Vagina (tissue), 2 donors: Measurements from ENCODE around the gene KIRREL3. TPM values are rescaled to one million over a fixed set of nuclear protein-coding genes. Genes with fewer than 3 reads are reported as not detected.

ENCODE experiments used
- DNase-seq, 2 donors: peaks; one replicate each; pipeline ENCODE4 v3.0.0-alpha.2; 2017; ENCODE audit errors: extremely low spot score in 2 of 2
- H3K27ac ChIP-seq: fragments of 200-600 bp; sonication (generic); one replicate; pipeline ENCODE4 v1.5.1; 2019
- H3K27me3 ChIP-seq: fragments of 200-600 bp; sonication (generic); one replicate; pipeline ENCODE4 v1.5.1; 2019
- H3K36me3 ChIP-seq, 2 donors: fragments of 200-600 bp; sonication (generic); one replicate each; pipeline ENCODE4 v1.5.1; 2017 to 2019
- H3K4me1 ChIP-seq: fragments of 200-600 bp; sonication (generic); one replicate; pipeline ENCODE4 v1.5.1; 2019
- H3K4me3 ChIP-seq, 2 donors: fragments of 200-600 bp; sonication (generic); 1 replicate in 1 of 2; 2 replicates in 1 of 2; pipeline ENCODE4 v1.5.1; 2016 to 2019
- H3K9me3 ChIP-seq: fragments of 200-600 bp; sonication (generic); one replicate; pipeline ENCODE4 v1.5.1; 2019
- POLR2A ChIP-seq, 2 donors: fragments of 450-650 bp; IDR thresholded peaks; one replicate each; pipeline ENCODE4 v1.6.1; 2017; ENCODE audit warnings: antibody characterized with exemption in 2 of 2, mild to moderate bottlenecking in 2 of 2, moderate library complexity in 2 of 2
- POLR2AphosphoS5 ChIP-seq, 2 donors: sonication (generic); formaldehyde crosslinking; IDR thresholded peaks; one replicate each; pipeline ENCODE4 v1.9.0; 2017; ENCODE audit warnings: antibody characterized with exemption in 2 of 2, mild to moderate bottlenecking in 2 of 2, low read depth in 1 of 2; ENCODE audit not compliant: insufficient read depth in 1 of 2
- intact Hi-C: fragments of 100-400 bp; cut with DNase I; formaldehyde crosslinking; loops from one replicate; pipeline ENCODE4 v1.15.1; 2023
- total RNA-seq: library from RNA; depleted of rRNA; stranded (reverse); fragments of >200 nt; gene quantifications from one replicate; pipeline ENCODE4 v1.2.3, GENCODE V29; 2016
- TF ChIP-seq, protein P1 (sequence below), 3 experiments: fragments of 450-650 bp in 2 of 3; fragments of 200-600 bp in 1 of 3; sonication (generic) in 1 of 3; IDR thresholded peaks; one replicate each; pipeline ENCODE4 v1.5.1; 2017 to 2019; ENCODE audit warnings: antibody characterized with exemption in 3 of 3, mild to moderate bottlenecking in 2 of 3, moderate library complexity in 2 of 3

Gene KIRREL3
- total RNA-seq, 1 donor from 2014 or later, result not detected

DNA sequence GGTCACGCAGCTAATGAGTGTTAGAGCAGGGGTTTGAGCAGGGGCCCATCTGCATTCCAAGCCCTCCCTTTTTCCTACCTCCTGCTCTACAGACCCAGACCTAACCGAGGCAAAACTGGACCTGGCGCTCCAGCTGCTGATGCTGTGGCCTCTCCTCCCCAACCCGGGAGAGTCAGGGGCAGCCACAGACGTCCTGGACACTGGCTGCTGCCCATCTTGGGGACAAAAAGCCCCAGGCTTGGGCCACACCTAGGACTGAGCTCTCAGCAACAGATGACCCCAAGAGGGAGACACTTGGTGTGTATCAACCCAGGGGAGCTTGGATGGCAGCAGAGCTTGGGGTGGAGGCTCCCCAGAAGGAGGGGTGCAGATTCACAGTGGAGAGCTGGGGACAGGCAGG lies 472.5 kb downstream of the KIRREL3 start:
- no peak overlapping the region for H3K27ac ChIP-seq
- no peak overlapping the region for H3K4me3 ChIP-seq
- no peaks in the 10 kb centered on the region for H3K9me3 ChIP-seq
- no peaks in the 10 kb centered on the region for H3K36me3 ChIP-seq
- intact Hi-C loops, result no loop called here
- TF ChIP-seq POLR2AphosphoS5 (IDR thresholded peaks at IDR 0.05; ENCODE audit: insufficient read depth in 1 of 2, low read depth in 1 of 2) (no peak), POLR2A (IDR thresholded peaks at IDR 0.05) (no peak)
- TF ChIP-seq, protein P1, sequence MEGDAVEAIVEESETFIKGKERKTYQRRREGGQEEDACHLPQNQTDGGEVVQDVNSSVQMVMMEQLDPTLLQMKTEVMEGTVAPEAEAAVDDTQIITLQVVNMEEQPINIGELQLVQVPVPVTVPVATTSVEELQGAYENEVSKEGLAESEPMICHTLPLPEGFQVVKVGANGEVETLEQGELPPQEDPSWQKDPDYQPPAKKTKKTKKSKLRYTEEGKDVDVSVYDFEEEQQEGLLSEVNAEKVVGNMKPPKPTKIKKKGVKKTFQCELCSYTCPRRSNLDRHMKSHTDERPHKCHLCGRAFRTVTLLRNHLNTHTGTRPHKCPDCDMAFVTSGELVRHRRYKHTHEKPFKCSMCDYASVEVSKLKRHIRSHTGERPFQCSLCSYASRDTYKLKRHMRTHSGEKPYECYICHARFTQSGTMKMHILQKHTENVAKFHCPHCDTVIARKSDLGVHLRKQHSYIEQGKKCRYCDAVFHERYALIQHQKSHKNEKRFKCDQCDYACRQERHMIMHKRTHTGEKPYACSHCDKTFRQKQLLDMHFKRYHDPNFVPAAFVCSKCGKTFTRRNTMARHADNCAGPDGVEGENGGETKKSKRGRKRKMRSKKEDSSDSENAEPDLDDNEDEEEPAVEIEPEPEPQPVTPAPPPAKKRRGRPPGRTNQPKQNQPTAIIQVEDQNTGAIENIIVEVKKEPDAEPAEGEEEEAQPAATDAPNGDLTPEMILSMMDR (IDR thresholded peaks at IDR 0.05), result no peak
- DNase-seq, result no peak
- H3K4me1 ChIP-seq, result no peaks in the 10 kb centered on the region
- no peaks in the 10 kb centered on the region for H3K27me3 ChIP-seq

DNA sequence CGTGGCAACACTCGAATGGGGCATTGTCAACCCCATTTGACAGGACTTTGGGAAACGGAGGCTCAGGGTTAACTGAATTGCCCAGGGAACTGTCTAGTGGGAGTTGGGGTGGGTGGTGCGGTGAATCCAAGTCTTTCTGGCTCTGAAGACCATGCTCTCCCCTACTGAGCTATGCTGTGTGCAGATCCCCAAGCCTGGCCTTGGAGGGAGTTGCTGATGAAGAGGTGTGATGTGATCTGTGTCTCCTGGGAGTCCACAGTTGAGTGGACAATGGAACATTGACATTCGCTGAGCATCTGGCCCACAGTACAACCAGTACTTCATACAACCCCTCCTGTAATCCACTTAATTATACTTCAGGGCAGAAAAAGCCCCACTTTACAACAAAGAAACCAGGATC lies 472.9 kb downstream of the KIRREL3 start:
- Histone ChIP-seq H3K27me3 (no peaks in the 10 kb centered on the region), H3K27ac (no peak overlapping the region), H3K36me3 (no peaks in the 10 kb centered on the region), H3K4me1 (no peaks in the 10 kb centered on the region), H3K9me3 (no peaks in the 10 kb centered on the region), H3K4me3 (no peak overlapping the region)
- no peak for DNase-seq
- intact Hi-C loops, result no loop called here
- TF ChIP-seq POLR2A (IDR thresholded peaks at IDR 0.05) (no peak), POLR2AphosphoS5 (IDR thresholded peaks at IDR 0.05; ENCODE audit: insufficient read depth in 1 of 2, low read depth in 1 of 2) (no peak)
- TF ChIP-seq, protein P1 (IDR thresholded peaks at IDR 0.05), result no peak

DNA sequence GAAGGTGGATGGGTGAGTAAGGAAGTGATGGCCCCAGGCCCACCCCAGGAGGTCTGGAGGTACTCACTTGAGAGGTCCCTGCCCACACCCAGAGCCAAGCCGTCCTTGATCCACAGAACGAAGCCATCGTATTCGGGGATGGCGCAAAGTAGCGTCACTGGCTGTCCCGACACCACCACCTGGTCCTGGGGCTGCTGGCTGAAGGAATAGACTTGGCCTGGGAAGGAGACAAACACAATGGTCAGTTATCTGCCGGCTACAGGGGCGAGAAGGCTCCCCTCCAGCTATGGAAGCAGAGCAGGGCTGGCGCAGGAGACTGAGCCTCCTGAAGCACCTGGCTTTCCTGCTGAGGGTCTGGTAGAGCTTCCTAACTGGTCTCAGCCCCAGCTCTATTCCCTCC lies 474.1 kb downstream of the KIRREL3 start:
- no peaks in the 10 kb centered on the region for H3K4me1 ChIP-seq
- DNase-seq, result no peak
- TF ChIP-seq POLR2AphosphoS5 (IDR thresholded peaks at IDR 0.05; ENCODE audit: insufficient read depth in 1 of 2, low read depth in 1 of 2), result no peak
- TF ChIP-seq, protein P1 (IDR thresholded peaks at IDR 0.05), result no peak
- TF ChIP-seq POLR2A (IDR thresholded peaks at IDR 0.05), result no peak
- H3K36me3 ChIP-seq, result no peaks in the 10 kb centered on the region
- no peak overlapping the region for H3K4me3 ChIP-seq
- H3K27me3 ChIP-seq, result no peaks in the 10 kb centered on the region
- intact Hi-C loops, result no loop called here
- no peak overlapping the region for H3K27ac ChIP-seq
- no peaks in the 10 kb centered on the region for H3K9me3 ChIP-seq

DNA sequence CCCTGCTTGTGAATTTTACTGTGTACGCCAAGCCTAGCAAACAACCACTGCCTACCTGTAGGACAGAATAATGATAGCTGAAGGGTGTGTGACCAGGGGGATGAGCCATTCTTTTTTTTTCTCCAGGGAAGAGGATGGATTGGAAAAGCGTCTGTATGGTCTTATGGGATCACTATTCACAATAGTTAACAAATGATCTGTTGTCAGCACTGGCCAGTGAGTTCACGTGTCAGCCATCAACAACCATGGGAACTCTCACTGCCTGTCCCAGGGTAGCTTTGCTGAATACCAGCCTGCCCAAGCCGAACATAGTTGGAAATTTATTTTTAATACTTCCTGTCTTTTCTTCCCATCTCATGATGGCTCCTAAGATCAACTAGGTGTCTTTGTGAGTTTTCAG lies 474.9 kb downstream of the KIRREL3 start:
- Histone ChIP-seq H3K27me3 (no peaks in the 10 kb centered on the region), H3K4me3 (no peak overlapping the region), H3K36me3 (no peaks in the 10 kb centered on the region), H3K9me3 (no peaks in the 10 kb centered on the region), H3K27ac (no peak overlapping the region), H3K4me1 (no peaks in the 10 kb centered on the region)
- intact Hi-C loops, result no loop called here
- TF ChIP-seq POLR2AphosphoS5 (IDR thresholded peaks at IDR 0.05; ENCODE audit: insufficient read depth in 1 of 2, low read depth in 1 of 2), result no peak
- TF ChIP-seq, protein P1 (IDR thresholded peaks at IDR 0.05), result no peak
- TF ChIP-seq POLR2A (IDR thresholded peaks at IDR 0.05), result no peak
- no peak for DNase-seq

DNA sequence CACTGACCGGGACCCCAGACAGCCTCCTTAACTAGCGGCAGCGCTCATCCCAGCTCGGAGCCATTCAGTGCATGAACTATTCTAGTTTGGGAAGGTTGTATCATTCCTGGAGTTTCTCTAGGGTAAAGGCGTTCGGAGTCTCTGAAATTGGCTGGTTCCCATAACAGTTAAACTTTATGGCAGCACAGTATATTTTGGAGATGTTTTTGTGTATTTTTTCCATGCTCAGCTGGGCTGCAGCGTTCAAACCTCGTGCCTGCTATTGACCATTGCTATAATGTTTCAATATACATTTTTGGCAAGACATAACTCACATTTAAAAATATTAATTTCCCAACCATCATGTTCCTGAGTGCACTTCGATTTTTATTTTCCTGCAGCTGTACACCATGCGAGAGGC lies 475.4 kb downstream of the KIRREL3 start:
- intact Hi-C loops, result no loop called here
- Histone ChIP-seq H3K27ac (no peak overlapping the region), H3K4me3 (no peak overlapping the region), H3K9me3 (no peaks in the 10 kb centered on the region), H3K4me1 (no peaks in the 10 kb centered on the region), H3K27me3 (no peaks in the 10 kb centered on the region), H3K36me3 (no peaks in the 10 kb centered on the region)
- TF ChIP-seq, protein P1 (IDR thresholded peaks at IDR 0.05), result no peak
- TF ChIP-seq POLR2AphosphoS5 (IDR thresholded peaks at IDR 0.05; ENCODE audit: insufficient read depth in 1 of 2, low read depth in 1 of 2) (no peak), POLR2A (IDR thresholded peaks at IDR 0.05) (no peak)
- DNase-seq, result no peak
